BJ (cell line): ENCODE results near the gene PLXND1. TPM values are rescaled to one million over a fixed set of nuclear protein-coding genes. Genes with fewer than 3 reads are reported as not detected.

ENCODE experiments used
- CTCF ChIA-PET: fragments of 350-600 bp; formaldehyde crosslinking; extraction: SDS; loops from one replicate; lab custom pipeline; 2021; ENCODE audit warnings: antibody characterized with exemption, inconsistent platforms; lab: Yijun Ruan, JAX
- POLR2A ChIA-PET: fragments of 300-600 bp; sonication (Branson Sonifier 250); formaldehyde crosslinking; extraction: SDS; loops from one replicate; lab custom pipeline; 2021; ENCODE audit warnings: antibody characterized with exemption; lab: Charles Lee
- DNase-seq: peaks from one replicate; pipeline ENCODE4 v3.0.0-alpha.2; 2011; ENCODE audit warnings: low read depth
- H3K27me3 ChIP-seq: 2 replicates; pipeline ENCODE4 v1.6.0; 2011; ENCODE audit warnings: low read length; ENCODE audit not compliant: control insufficient read depth, insufficient read depth
- H3K36me3 ChIP-seq: 2 replicates; pipeline ENCODE4 v1.5.1; 2011; ENCODE audit warnings: low read length; ENCODE audit not compliant: control insufficient read depth, insufficient read depth
- H3K4me3 ChIP-seq: 2 replicates; pipeline ENCODE4 v1.5.1; 2011; ENCODE audit warnings: low read depth, mild to moderate bottlenecking, control low read depth, low read length
- CTCF ChIP-seq: IDR thresholded peaks from 2 replicates; pipeline ENCODE4 v1.5.1; 2011; ENCODE audit warnings: low read depth, mild to moderate bottlenecking, control low read depth, inconsistent platforms, low read length, moderate library complexity; ENCODE audit not compliant: insufficient read depth
- polyA plus RNA-seq: library from polyadenylated mRNA; depleted of rRNA; stranded (reverse); fragments of >200 nt; gene quantifications from 2 replicates; pipeline ENCODE4 v1.2.3, GENCODE V29; 2011

Gene PLXND1
- polyA plus RNA-seq, 1 experiment = 128 TPM

- Histone ChIP-seq H3K27me3 (no peaks in the 10 kb centered on the region), H3K4me3 (no peak overlapping the region), H3K36me3 (peaks cover 26% of the 10 kb centered on the region)
- CTCF ChIA-PET = interaction anchor here (1.2 to 2.7 kb wide), 2 partner anchors 8 kb away, joined by 3 to 10 read pairs; no protein-coding TSS in a partner anchor
- DNase-seq = no peak
- no peak for TF ChIP-seq CTCF
- POLR2A ChIA-PET = no interaction called here
These were observed 18.8 kb downstream of the PLXND1 start for GRCh38 chr3:129587566-129588210.

GRCh38 chr3:129586746-129587430, 19.6 kb downstream of the PLXND1 start:
- H3K36me3 ChIP-seq = peaks cover 31% of the 10 kb centered on the region
- CTCF ChIA-PET = interaction anchor here (0.6 to 2.7 kb wide), 2 partner anchors 9 to 26 kb away, joined by 3 to 10 read pairs; no protein-coding TSS in a partner anchor
- POLR2A ChIA-PET = interaction anchor here (0.6 kb wide), 1 partner anchor 21 kb away, joined by 3 read pairs; no protein-coding TSS in a partner anchor
- no peaks in the 10 kb centered on the region for H3K27me3 ChIP-seq
- TF ChIP-seq CTCF = no peak
- DNase-seq = no peak
- H3K4me3 ChIP-seq = no peak overlapping the region

GRCh38 chr3:129585949-129586657, 20.4 kb downstream of the PLXND1 start:
- Histone ChIP-seq H3K36me3 (peaks cover 32% of the 10 kb centered on the region), H3K4me3 (no peak overlapping the region), H3K27me3 (no peaks in the 10 kb centered on the region)
- ChIA-PET CTCF (interaction anchor here (2.7 kb wide), 1 partner anchor 9 kb away, joined by 10 read pairs; no protein-coding TSS in a partner anchor), POLR2A (interaction anchor here (0.6 kb wide), 1 partner anchor 21 kb away, joined by 3 read pairs; no protein-coding TSS in a partner anchor)
- TF ChIP-seq CTCF = no peak
- no peak for DNase-seq

GRCh38 chr3:129584631-129585030, 21.8 kb downstream of the PLXND1 start:
- ChIA-PET POLR2A (no interaction called here), CTCF (no interaction called here)
- no peak for DNase-seq
- H3K27me3 ChIP-seq = no peaks in the 10 kb centered on the region
- TF ChIP-seq CTCF = no peak
- no peak overlapping the region for H3K4me3 ChIP-seq
- peaks cover 34% of the 10 kb centered on the region for H3K36me3 ChIP-seq

GRCh38 chr3:129583289-129583688, 23.2 kb downstream of the PLXND1 start:
- no peak for DNase-seq
- TF ChIP-seq CTCF = no peak
- no peaks in the 10 kb centered on the region for H3K27me3 ChIP-seq
- POLR2A ChIA-PET = no interaction called here
- H3K36me3 ChIP-seq = peaks cover 36% of the 10 kb centered on the region
- CTCF ChIA-PET = no interaction called here
- H3K4me3 ChIP-seq = no peak overlapping the region
